ENCODE measurements around the gene ANKRD18B.
"Not testable (repeated sequence)": the region's sequence is repeated elsewhere in the genome, so short reads cannot be mapped to it uniquely, and the experiment has no call there.

DNA sequence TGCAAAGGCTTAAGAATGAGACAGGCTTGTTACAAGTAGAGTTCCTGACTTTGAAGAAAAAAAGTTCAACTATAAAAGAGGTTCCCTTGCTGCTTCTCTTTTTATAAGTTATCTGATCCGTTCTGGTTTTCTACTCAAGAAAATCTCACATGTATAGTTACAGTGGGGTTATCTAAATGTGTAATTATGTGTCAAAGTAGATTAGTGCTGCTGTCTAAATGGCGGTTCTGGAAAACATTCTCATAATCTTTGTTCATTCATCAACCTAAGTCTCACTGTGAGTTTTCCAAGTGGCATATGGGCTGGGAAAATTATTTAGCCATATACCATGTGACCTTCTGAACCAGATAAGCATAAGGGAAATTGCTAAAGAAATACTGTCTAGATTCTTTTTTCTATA is 21.7 kb downstream of the ANKRD18B start:
- TF ChIP-seq, protein P1, sequence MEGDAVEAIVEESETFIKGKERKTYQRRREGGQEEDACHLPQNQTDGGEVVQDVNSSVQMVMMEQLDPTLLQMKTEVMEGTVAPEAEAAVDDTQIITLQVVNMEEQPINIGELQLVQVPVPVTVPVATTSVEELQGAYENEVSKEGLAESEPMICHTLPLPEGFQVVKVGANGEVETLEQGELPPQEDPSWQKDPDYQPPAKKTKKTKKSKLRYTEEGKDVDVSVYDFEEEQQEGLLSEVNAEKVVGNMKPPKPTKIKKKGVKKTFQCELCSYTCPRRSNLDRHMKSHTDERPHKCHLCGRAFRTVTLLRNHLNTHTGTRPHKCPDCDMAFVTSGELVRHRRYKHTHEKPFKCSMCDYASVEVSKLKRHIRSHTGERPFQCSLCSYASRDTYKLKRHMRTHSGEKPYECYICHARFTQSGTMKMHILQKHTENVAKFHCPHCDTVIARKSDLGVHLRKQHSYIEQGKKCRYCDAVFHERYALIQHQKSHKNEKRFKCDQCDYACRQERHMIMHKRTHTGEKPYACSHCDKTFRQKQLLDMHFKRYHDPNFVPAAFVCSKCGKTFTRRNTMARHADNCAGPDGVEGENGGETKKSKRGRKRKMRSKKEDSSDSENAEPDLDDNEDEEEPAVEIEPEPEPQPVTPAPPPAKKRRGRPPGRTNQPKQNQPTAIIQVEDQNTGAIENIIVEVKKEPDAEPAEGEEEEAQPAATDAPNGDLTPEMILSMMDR (IDR thresholded peaks at IDR 0.05 in 2 of 3, conservative IDR thresholded peaks at IDR 0.05 in 1 of 3; ENCODE audit: control insufficient read depth in 2 of 3, extremely low read depth in 1 of 3, insufficient read depth in 1 of 3, low read depth in 3 of 3, low read length in 3 of 3), result not testable (repeated sequence)
- TF ChIP-seq FOS (IDR thresholded peaks at IDR 0.05; ENCODE audit: borderline replicate concordance, extremely low read depth, insufficient read length); MYC (IDR thresholded peaks at IDR 0.05; ENCODE audit: insufficient read depth, insufficient read length, insufficient replicate concordance, low read length, severe bottlenecking); GABPA (IDR thresholded peaks at IDR 0.05; ENCODE audit: low read depth); SIN3A (IDR thresholded peaks at IDR 0.05; ENCODE audit: low read depth, low read length); POLR2A (IDR thresholded peaks at IDR 0.05; ENCODE audit: low read depth, low read length); EZH2 (IDR thresholded peaks at IDR 0.05; ENCODE audit: borderline replicate concordance, control insufficient read depth, low read depth, low read length); NRF1 (conservative IDR thresholded peaks at IDR 0.05; ENCODE audit: low read depth, low read length); SP1 (IDR thresholded peaks at IDR 0.05; ENCODE audit: low read depth, low read length); CEBPB (IDR thresholded peaks at IDR 0.05; ENCODE audit: borderline replicate concordance in 1 of 2, low read depth in 2 of 2, low read length in 2 of 2): not testable (repeated sequence)
- TF ChIP-seq, protein P2, sequence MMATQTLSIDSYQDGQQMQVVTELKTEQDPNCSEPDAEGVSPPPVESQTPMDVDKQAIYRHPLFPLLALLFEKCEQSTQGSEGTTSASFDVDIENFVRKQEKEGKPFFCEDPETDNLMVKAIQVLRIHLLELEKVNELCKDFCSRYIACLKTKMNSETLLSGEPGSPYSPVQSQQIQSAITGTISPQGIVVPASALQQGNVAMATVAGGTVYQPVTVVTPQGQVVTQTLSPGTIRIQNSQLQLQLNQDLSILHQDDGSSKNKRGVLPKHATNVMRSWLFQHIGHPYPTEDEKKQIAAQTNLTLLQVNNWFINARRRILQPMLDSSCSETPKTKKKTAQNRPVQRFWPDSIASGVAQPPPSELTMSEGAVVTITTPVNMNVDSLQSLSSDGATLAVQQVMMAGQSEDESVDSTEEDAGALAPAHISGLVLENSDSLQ (IDR thresholded peaks at IDR 0.05), result not testable (repeated sequence)

Data from GM12878 (cell line).